Activated CD4-positive, alpha-beta T cell treated with anti-CD3 and anti-CD28 coated beads for 36 hours (primary cell): ENCODE data around the gene CLMP. TPM values are rescaled to one million over a fixed set of nuclear protein-coding genes. Genes with fewer than 3 reads are reported as not detected.
A peak's percentile ranks its signal among the peaks of the same experiment; 100 is the strongest.

Experiments
- ATAC-seq: fragments of 200-7000 bp; cut with Tn5 transposase; one replicate; pipeline ENCODE4 v1.10.0; 2021; ENCODE audit warnings: mild to moderate bottlenecking, moderate library complexity
- CTCF ChIA-PET: fragments of 350-600 bp; sonication (Branson Sonifier 250); formaldehyde crosslinking; loops from one replicate; lab custom pipeline; 2021; ENCODE audit warnings: antibody characterized with exemption; lab: Charles Lee
- POLR2A ChIA-PET: fragments of 350-600 bp; sonication (Branson Sonifier 250); formaldehyde crosslinking; loops from one replicate; lab custom pipeline; 2021; ENCODE audit warnings: antibody characterized with exemption, inconsistent platforms; lab: Charles Lee
- DNase-seq: peaks from one replicate; pipeline ENCODE4 v3.0.0-alpha.2; 2020
- H3K27ac Mint-ChIP-seq: one replicate; pipeline ENCODE4 v1.8.0; 2021; ENCODE audit warnings: mixed read lengths
- H3K27me3 Mint-ChIP-seq: one replicate; pipeline ENCODE4 v1.8.0; 2021; ENCODE audit warnings: mixed read lengths
- H3K36me3 Mint-ChIP-seq: one replicate; pipeline ENCODE4 v1.8.0; 2021; ENCODE audit warnings: low read depth, mixed read lengths
- H3K4me1 Mint-ChIP-seq: one replicate; pipeline ENCODE4 v1.8.0; 2021; ENCODE audit warnings: mixed read lengths
- H3K4me3 Mint-ChIP-seq: one replicate; pipeline ENCODE4 v1.8.0; 2021; ENCODE audit warnings: mild to moderate bottlenecking, moderate library complexity, mixed read lengths
- H3K9me3 Mint-ChIP-seq: one replicate; pipeline ENCODE4 v1.8.0; 2021; ENCODE audit warnings: low read depth, mixed read lengths
- intact Hi-C, 2 experiments: fragments of 100-400 bp; cut with DNase I in 1 of 2; cut with micrococcal nuclease in 1 of 2; formaldehyde crosslinking; loops; one replicate each; pipeline versions ENCODE4 v1.14.2 to v1.15.1; 2022 to 2024; cut with DNase I, micrococcal nuclease
- total RNA-seq, 2 experiments: library from RNA; stranded (reverse); gene quantifications; one replicate each; pipeline ENCODE4 v1.2.3, GENCODE V29; 2021

CLMP gene
- total RNA-seq, 2 experiments from 2014 or later, result 0.05 to 0.09 TPM

- Mint-ChIP-seq H3K27me3 (peaks cover 13% of the 10 kb centered on the region), H3K27ac (no peak overlapping the region), H3K9me3 (no peaks in the 10 kb centered on the region), H3K4me3 (no peak overlapping the region), H3K36me3 (no peaks in the 10 kb centered on the region), H3K4me1 (no peaks in the 10 kb centered on the region)
- ChIA-PET POLR2A (no interaction called here), CTCF (interaction anchor here (0.6 to 1.9 kb wide), 4 partner anchors 43 to 313 kb away, joined by 3 to 6 read pairs (median 4); no protein-coding TSS in a partner anchor)
- intact Hi-C loops, result no loop called here
- no peak for ATAC-seq
- no peak for DNase-seq
Observed at GRCh38 chr11:123203934-123204333, 8.9 kb upstream of the CLMP start.

GRCh38 chr11:123203471-123203870 lies 8.4 kb upstream of the CLMP start:
- DNase-seq (no peak), ATAC-seq (no peak)
- ChIA-PET CTCF (interaction anchor here (0.6 to 1.9 kb wide), 5 partner anchors 44 to 313 kb away, joined by 3 to 6 read pairs (median 4); no protein-coding TSS in a partner anchor), POLR2A (no interaction called here)
- Mint-ChIP-seq H3K4me3 (no peak overlapping the region), H3K36me3 (no peaks in the 10 kb centered on the region), H3K9me3 (no peaks in the 10 kb centered on the region), H3K27me3 (peaks cover 15% of the 10 kb centered on the region), H3K27ac (no peak overlapping the region), H3K4me1 (no peaks in the 10 kb centered on the region)
- intact Hi-C loops, result no loop called here

- no peak for ATAC-seq
- ChIA-PET POLR2A (no interaction called here), CTCF (interaction anchor here (0.7 to 1.9 kb wide), 6 partner anchors 44 to 529 kb away, joined by 3 to 6 read pairs (median 4); no protein-coding TSS in a partner anchor)
- no peak overlapping the region for H3K4me3 Mint-ChIP-seq
- DNase-seq, result no peak
- intact Hi-C loops, result no loop called here
- no peaks in the 10 kb centered on the region for H3K36me3 Mint-ChIP-seq
- H3K27ac Mint-ChIP-seq, result no peak overlapping the region
- no peaks in the 10 kb centered on the region for H3K9me3 Mint-ChIP-seq
- H3K27me3 Mint-ChIP-seq, result peaks cover 24% of the 10 kb centered on the region
- H3K4me1 Mint-ChIP-seq, result peaks cover 2% of the 10 kb centered on the region
Observed at GRCh38 chr11:123202155-123203151, 7.4 kb upstream of the CLMP start.

- ATAC-seq (no peak), DNase-seq (no peak)
- CTCF ChIA-PET, result interaction anchor here (0.6 to 1.5 kb wide), 2 partner anchors 36 to 47 kb away, joined by 3 to 4 read pairs; no protein-coding TSS in a partner anchor
- intact Hi-C loops, result no loop called here
- no peaks in the 10 kb centered on the region for H3K36me3 Mint-ChIP-seq
- no peak overlapping the region for H3K4me3 Mint-ChIP-seq
- no peaks in the 10 kb centered on the region for H3K9me3 Mint-ChIP-seq
- H3K27me3 Mint-ChIP-seq, result peaks cover 32% of the 10 kb centered on the region
- H3K4me1 Mint-ChIP-seq, result peaks cover 8% of the 10 kb centered on the region
- no peak overlapping the region for H3K27ac Mint-ChIP-seq
- POLR2A ChIA-PET, result interaction anchor here (0.6 kb wide), 1 partner anchor 146 kb away, joined by 4 read pairs; no protein-coding TSS in a partner anchor
Observed at GRCh38 chr11:123200264-123200663, 5.2 kb upstream of the CLMP start.

GRCh38 chr11:123197711-123198110 lies 2.7 kb upstream of the CLMP start:
- DNase-seq (peak; percentile 46), ATAC-seq (peak; percentile 74)
- Mint-ChIP-seq H3K4me3 (no peak overlapping the region), H3K36me3 (no peaks in the 10 kb centered on the region), H3K4me1 (peaks cover 15% of the 10 kb centered on the region), H3K9me3 (no peaks in the 10 kb centered on the region), H3K27me3 (peaks cover 45% of the 10 kb centered on the region), H3K27ac (no peak overlapping the region)
- ChIA-PET POLR2A (no interaction called here), CTCF (no interaction called here)
- intact Hi-C loops, result no loop called here

- CTCF ChIA-PET, result interaction anchor here (1.4 kb wide), 1 partner anchor 51 kb away, joined by 6 read pairs; no protein-coding TSS in a partner anchor
- no peak overlapping the region for H3K27ac Mint-ChIP-seq
- intact Hi-C loops, result no loop called here
- peaks cover 25% of the 10 kb centered on the region for H3K4me1 Mint-ChIP-seq
- peak; percentile 9 for ATAC-seq
- peak overlapping the region; percentile 54 for H3K4me3 Mint-ChIP-seq
- DNase-seq, result no peak
- POLR2A ChIA-PET, result no interaction called here
- no peaks in the 10 kb centered on the region for H3K9me3 Mint-ChIP-seq
- no peaks in the 10 kb centered on the region for H3K36me3 Mint-ChIP-seq
- H3K27me3 Mint-ChIP-seq, result peaks cover 50% of the 10 kb centered on the region
Observed at GRCh38 chr11:123196060-123196714, 1.1 kb upstream of the CLMP start.

- CTCF ChIA-PET, result interaction anchor here (0.6 to 1.5 kb wide), 3 partner anchors 52 to 112 kb away, joined by 3 to 6 read pairs (median 3); no protein-coding TSS in a partner anchor
- Mint-ChIP-seq H3K4me3 (peak overlapping the region; percentile 54), H3K36me3 (no peaks in the 10 kb centered on the region), H3K4me1 (peaks cover 25% of the 10 kb centered on the region), H3K27ac (peak overlapping the region; percentile 22), H3K9me3 (no peaks in the 10 kb centered on the region), H3K27me3 (peaks cover 54% of the 10 kb centered on the region)
- DNase-seq, result peak; percentile 27
- POLR2A ChIA-PET, result no interaction called here
- intact Hi-C loops, result no loop called here
- ATAC-seq, result no peak
Observed at GRCh38 chr11:123194337-123195187, 486 bp downstream of the CLMP start.

- intact Hi-C loops, result no loop called here
Observed at GRCh38 chr11:123193742-123194141, 1.3 kb downstream of the CLMP start.

GRCh38 chr11:123191939-123192338 lies 3.1 kb downstream of the CLMP start:
- H3K4me1 Mint-ChIP-seq, result peaks cover 27% of the 10 kb centered on the region
- ChIA-PET POLR2A (no interaction called here), CTCF (interaction anchor here (1.0 to 2.1 kb wide), 3 partner anchors 40 to 55 kb away, joined by 3 to 4 read pairs (median 4); no protein-coding TSS in a partner anchor)
- intact Hi-C loops, result no loop called here
- H3K27me3 Mint-ChIP-seq, result peaks cover 46% of the 10 kb centered on the region
- DNase-seq (no peak), ATAC-seq (no peak)
- no peak overlapping the region for H3K4me3 Mint-ChIP-seq
- no peaks in the 10 kb centered on the region for H3K36me3 Mint-ChIP-seq
- no peak overlapping the region for H3K27ac Mint-ChIP-seq
- no peaks in the 10 kb centered on the region for H3K9me3 Mint-ChIP-seq

More at GRCh38 chr11:123193742-123194141, 1.3 kb downstream of the CLMP start:
- Mint-ChIP-seq H3K27me3 (peaks cover 45% of the 10 kb centered on the region), H3K27ac (no peak overlapping the region), H3K9me3 (no peaks in the 10 kb centered on the region), H3K36me3 (no peaks in the 10 kb centered on the region), H3K4me3 (no peak overlapping the region), H3K4me1 (peaks cover 25% of the 10 kb centered on the region)
- no peak for ATAC-seq
- CTCF ChIA-PET, result interaction anchor here (0.6 to 1.5 kb wide), 2 partner anchors 80 to 111 kb away, joined by 3 read pairs; no protein-coding TSS in a partner anchor
- POLR2A ChIA-PET, result no interaction called here
- no peak for DNase-seq

- Mint-ChIP-seq H3K4me1 (peaks cover 23% of the 10 kb centered on the region), H3K9me3 (no peaks in the 10 kb centered on the region), H3K27me3 (peaks cover 43% of the 10 kb centered on the region), H3K4me3 (no peak overlapping the region), H3K27ac (no peak overlapping the region), H3K36me3 (no peaks in the 10 kb centered on the region)
- POLR2A ChIA-PET, result interaction anchor here (0.6 kb wide), 1 partner anchor 89 kb away, joined by 3 read pairs; no protein-coding TSS in a partner anchor
- no peak for DNase-seq
- intact Hi-C loops, result no loop called here
- CTCF ChIA-PET, result interaction anchor here (0.6 to 2.1 kb wide), 3 partner anchors 17 to 286 kb away, joined by 3 to 4 read pairs (median 3); no protein-coding TSS in a partner anchor
- no peak for ATAC-seq
Observed at GRCh38 chr11:123190518-123190917, 4.5 kb downstream of the CLMP start.
